ENCODE measurements around the gene KAT6B.
"Not testable (repeated sequence)": the region's sequence is repeated elsewhere in the genome, so short reads cannot be mapped to it uniquely, and the experiment has no call there.

The KAT6B gene

GRCh38 chr10:74826142-74827044 lies at the start of gene KAT6B:
TSS of gene KAT6B (plus strand) at chr10:74826600. CDS start at chr10:74842858, 16,258 bp downstream.
- DNase-seq = peak; percentile 100

GRCh38 chr10:74778436-74779094 lies 47.8 kb upstream of the KAT6B start:
- no peak for DNase-seq

GRCh38 chr10:74781870-74782269 lies 44.5 kb upstream of the KAT6B start:
- not testable (repeated sequence) for DNase-seq

- DNase-seq = no peak
Observed at GRCh38 chr10:74784462-74784861, 41.9 kb upstream of the KAT6B start.

- no peak for DNase-seq
Observed at GRCh38 chr10:74786126-74786525, 40.3 kb upstream of the KAT6B start.

- DNase-seq = no peak
Observed at GRCh38 chr10:74787457-74787856, 38.9 kb upstream of the KAT6B start.

- not testable (repeated sequence) for DNase-seq
Observed at GRCh38 chr10:74791979-74792378, 34.4 kb upstream of the KAT6B start.

- DNase-seq = no peak
Observed at GRCh38 chr10:74792726-74793125, 33.7 kb upstream of the KAT6B start.

GRCh38 chr10:74793240-74793639 lies 33.2 kb upstream of the KAT6B start:
- not testable (repeated sequence) for DNase-seq

- no peak for DNase-seq
Observed at GRCh38 chr10:74794531-74794930, 31.9 kb upstream of the KAT6B start.

- DNase-seq = no peak
Observed at GRCh38 chr10:74797550-74797949, 28.9 kb upstream of the KAT6B start.

- DNase-seq = no peak
Observed at GRCh38 chr10:74799721-74800221, 26.6 kb upstream of the KAT6B start.

- no peak for DNase-seq
Observed at GRCh38 chr10:74801447-74801846, 25.0 kb upstream of the KAT6B start.

- no peak for DNase-seq
Observed at GRCh38 chr10:74808501-74808900, 17.9 kb upstream of the KAT6B start.

GRCh38 chr10:74810087-74810486 lies 16.3 kb upstream of the KAT6B start:
- DNase-seq = no peak

- DNase-seq = no peak
Observed at GRCh38 chr10:74813381-74814259, 12.8 kb upstream of the KAT6B start.

GRCh38 chr10:74814797-74815196 lies 11.6 kb upstream of the KAT6B start:
- DNase-seq = no peak

- DNase-seq = no peak
Observed at GRCh38 chr10:74816824-74817498, 9.4 kb upstream of the KAT6B start.

GRCh38 chr10:74821501-74821900 lies 4.9 kb upstream of the KAT6B start:
- no peak for DNase-seq

- no peak for DNase-seq
Observed at GRCh38 chr10:74822101-74822500, 4.3 kb upstream of the KAT6B start.

GRCh38 chr10:74822521-74823089 lies 3.8 kb upstream of the KAT6B start:
- no peak for DNase-seq

- no peak for DNase-seq
Observed at GRCh38 chr10:74823791-74824183, 2.6 kb upstream of the KAT6B start.

All from activated CD4-positive, alpha-beta T cell treated with anti-CD3 and anti-CD28 coated beads, Interleukin-2, amount 50 U/mL, for 1 hour (primary cell).